Right lobe of liver (tissue), 4 donors: ENCODE measurements around the gene ARL4C.

Experiments used
- POLR2A ChIP-seq: fragments of 450-650 bp; IDR thresholded peaks from one replicate; pipeline ENCODE4 v1.6.1; 2017; ENCODE audit warnings: antibody characterized with exemption, mild to moderate bottlenecking
- TF ChIP-seq, protein P1 (sequence below), 4 donors: fragments of 200-600 bp in 3 of 4; fragments of 450-650 bp in 1 of 4; IDR thresholded peaks; one replicate each; pipeline versions ENCODE4 v1.5.1 to v1.8.0; 2016 to 2022; ENCODE audit warnings: antibody characterized with exemption in 4 of 4, mild to moderate bottlenecking in 2 of 4
- donor health status: DM: no; HTN: no; CAD: no.
- donor health status: DM: no; HTN: no; CAD: no.
- donor health status: DM: no; HTN: yes; CAD: no.

DNA sequence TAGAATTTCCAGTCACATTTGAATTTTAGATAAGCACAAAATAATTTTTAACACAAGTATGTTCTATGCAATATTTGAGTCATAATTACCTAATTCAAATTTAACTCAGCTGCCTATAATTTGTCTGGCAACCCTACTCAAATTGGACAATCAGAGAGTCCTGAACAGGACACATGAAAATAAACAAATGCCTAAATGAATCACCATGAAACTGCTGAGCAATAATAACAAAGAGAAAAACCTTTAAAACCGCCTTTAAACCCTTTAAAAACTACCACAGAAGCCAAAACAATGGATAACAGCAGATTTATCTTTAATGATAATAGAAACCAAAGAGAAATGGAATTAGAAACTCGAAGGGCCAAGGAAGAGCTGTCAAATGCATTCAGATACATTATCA, 39.5 kb downstream of the ARL4C start:
- TF ChIP-seq, protein P1, sequence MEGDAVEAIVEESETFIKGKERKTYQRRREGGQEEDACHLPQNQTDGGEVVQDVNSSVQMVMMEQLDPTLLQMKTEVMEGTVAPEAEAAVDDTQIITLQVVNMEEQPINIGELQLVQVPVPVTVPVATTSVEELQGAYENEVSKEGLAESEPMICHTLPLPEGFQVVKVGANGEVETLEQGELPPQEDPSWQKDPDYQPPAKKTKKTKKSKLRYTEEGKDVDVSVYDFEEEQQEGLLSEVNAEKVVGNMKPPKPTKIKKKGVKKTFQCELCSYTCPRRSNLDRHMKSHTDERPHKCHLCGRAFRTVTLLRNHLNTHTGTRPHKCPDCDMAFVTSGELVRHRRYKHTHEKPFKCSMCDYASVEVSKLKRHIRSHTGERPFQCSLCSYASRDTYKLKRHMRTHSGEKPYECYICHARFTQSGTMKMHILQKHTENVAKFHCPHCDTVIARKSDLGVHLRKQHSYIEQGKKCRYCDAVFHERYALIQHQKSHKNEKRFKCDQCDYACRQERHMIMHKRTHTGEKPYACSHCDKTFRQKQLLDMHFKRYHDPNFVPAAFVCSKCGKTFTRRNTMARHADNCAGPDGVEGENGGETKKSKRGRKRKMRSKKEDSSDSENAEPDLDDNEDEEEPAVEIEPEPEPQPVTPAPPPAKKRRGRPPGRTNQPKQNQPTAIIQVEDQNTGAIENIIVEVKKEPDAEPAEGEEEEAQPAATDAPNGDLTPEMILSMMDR (IDR thresholded peaks at IDR 0.05), result no peak
- TF ChIP-seq POLR2A, result no peak
